COLO829 (cell line): Measurements from ENCODE around the gene SEMA4D.

Source experiments
- DNase-seq: peaks from one replicate; pipeline ENCODE4 v3.0.0; 2012; ENCODE audit warnings: low spot score

The SEMA4D gene

DNA sequence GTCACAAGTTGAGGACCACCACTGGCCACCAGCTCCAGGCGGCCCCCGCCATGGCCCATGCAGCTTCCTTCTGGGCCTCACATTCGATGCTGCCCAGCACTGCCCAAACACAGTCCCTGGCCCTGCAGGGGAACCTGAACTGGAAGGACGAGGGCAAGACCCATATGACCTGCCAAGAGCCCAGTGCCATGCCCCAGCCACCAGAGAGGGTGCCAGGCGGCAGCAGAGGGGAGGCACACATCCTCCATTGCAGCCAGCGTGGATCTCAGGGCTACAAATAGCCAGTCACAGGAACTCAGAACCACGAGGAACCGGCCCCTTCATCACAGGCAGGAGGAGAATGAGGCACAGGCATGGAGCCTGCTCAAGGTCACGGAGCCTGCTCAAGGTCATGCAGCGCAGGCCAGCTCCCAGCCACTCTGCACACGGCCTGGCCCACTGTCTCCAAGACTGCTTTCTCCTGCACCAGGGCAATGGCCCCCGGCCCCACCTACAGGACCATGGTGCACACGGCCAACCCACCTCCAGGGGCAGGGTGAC lies 69.6 kb downstream of the SEMA4D start:
- no peak for DNase-seq

DNA sequence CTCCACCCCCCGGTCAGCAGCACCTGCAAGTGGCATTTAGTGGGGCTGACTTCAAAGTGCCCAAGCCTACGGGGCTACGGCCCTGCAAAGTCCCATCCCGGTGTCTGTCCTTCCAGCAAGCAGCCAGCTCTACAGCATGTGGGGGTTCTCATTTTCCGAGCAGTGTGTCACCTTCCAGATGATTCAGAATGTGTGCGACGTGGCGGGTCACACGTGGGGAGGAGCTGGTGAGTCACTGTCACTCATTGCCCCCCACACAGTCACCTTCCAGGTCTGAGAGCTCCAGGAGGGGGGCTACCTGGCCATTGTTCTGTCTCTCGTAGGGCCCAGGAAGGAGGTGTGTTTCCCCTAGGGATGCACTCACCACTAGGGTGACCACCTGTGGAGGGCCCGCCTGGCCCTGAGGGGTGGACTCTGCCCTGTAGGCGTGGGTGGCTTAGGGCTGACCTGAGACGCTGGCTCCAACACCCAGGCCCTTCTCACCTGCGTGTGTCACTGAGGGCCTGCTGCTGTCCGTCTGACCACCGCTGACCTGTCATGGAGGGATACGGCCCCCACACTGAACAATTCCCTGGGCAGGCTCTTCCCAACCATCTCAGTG lies 70.2 kb downstream of the SEMA4D start:
- no peak for DNase-seq

DNA sequence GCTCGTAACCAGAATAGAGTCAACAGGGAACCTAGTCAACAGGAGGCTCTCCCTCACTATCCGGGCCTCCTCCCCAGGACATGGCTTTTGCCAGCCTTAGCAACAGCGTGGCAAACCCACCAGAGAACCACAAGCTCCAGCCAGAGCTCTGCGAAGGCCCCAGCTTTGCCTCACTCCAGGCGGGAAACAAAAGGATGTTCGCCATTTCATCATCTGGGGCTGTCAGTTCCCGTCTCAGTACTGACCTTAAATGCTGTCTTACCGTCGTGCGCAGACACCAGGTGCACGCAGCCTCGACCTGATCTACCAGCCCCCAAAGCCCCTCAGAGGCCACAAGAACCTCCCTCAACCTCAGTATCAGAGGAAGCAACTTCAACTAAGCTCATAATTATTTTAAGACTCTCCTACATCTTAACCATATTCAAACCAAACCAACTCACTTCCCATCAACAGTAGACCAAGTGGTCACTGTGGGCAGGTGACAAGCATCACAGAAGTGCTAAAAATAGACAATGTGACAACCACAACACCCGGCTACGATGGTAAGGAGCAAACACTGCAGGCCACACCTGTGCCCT lies 71.4 kb downstream of the SEMA4D start:
- no peak for DNase-seq

DNA sequence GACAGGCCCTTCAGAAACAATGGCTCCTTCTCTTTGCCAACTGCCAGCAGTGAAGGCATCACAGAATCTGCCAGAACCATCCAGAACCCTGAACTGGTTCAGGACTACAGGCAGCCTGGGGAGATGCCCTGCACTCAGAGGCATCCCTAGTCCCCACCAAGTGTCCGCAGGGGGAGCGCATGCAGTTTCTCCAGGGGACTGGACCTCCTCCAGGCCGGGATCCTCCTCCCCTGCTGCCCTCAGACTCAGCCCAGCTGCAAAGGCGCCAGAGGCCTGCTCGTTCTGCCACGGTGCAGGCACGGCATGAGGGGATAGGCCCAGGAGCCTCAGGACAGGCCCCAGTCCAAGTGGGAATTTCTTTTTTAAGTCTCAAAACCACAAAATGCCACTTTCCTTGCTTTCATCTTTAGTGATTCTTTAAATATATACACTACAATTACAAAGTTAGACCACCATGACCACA lies 72.0 kb downstream of the SEMA4D start:
- DNase-seq, result no peak

DNA sequence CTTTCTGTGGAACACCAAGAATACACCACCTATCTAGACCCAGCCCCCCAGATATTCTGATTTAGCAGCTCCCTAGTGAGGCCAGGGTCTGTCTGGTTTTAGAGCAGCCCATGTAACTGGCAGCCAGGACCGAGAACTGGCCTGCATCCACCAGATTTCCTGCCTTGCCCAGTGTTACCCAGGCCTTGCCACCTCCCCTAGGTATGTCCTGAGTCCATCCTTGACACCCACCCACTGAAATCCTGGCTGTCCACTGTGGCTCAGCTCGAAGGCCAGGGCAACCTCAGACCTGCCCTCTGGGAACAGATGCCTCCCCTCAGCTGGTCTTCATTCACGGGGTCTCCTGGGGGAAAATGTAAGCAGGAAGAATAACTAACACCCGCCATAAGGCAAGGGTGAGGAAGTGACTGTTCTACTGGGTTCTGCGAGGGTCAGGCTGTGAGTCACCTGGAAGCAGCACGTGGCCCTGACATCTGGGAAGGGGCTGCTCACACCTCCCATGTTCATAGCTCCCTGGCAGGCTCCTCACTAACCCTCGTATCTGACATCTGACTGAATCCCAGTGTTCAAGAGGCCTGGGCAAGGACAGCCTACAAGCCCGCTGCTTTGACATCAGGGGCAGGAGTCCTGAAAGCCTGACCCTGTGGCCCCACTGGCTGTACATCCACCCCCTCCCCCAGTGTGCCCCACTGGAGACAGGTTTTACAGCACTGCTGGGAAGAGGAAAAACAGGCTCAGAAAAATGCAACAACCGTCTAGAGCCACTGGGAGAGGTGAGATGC lies 72.7 kb downstream of the SEMA4D start:
- DNase-seq, result no peak

DNA sequence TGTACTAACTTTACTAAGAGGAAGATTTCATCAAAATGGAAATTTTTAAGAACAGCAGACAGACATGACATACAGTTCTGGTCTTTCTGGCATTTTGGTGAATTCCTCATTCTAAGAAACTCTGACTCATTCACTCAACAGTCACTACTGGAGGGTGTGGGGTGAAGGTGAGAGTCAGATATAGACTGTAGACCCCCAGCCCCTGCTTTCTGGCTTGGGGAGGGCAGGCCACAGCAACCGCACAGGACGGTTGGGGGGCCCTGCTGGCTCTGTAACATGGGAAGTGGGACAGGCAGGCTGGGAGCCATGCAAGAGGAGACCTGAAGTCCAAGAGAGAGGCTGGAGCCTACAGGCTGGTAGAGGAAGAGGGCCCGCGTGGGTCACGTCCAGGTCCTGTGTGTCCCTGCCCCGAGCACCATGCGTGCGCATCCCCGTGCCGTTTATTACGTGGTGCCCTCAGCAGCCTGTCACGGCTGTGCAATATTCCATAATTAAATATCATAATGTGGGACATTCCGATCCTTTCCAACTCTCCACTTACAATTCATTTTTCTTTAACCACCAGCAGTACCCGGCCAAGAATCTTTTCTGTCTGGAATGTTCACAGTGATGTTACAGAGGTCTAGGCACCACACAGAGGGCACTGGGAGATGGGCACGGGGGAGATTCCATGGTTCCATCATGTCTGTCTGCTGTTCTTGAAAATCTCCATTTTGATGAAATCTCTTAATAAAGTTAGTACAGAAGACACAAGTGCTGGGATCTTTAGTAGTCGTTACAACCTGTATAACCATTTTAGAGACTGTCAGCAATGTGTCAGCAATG lies 75.5 kb downstream of the SEMA4D start:
- no peak for DNase-seq

DNA sequence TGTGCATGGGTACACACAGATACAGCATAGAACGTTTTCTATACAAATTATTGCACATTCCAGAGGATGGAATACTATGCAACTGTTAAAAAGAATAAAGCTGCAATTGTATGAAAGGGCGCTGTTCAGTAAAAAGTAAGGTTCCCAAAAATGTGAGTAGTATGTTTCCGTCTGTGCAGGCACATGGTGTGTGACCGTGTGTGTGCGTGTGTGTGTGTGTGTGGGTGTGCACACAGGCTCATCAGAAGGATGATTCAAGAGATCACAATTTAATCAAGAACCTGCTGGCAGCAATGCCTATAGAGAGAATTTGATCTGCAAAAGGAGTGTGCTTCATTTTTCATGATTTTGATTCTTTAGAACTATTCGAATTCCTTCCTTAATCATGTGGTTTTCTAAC lies 76.3 kb downstream of the SEMA4D start:
- DNase-seq, result no peak

- DNase-seq, result no peak
Measured at GRCh38 chr9:89420397-89421178, 77.3 kb downstream of the SEMA4D start.

- DNase-seq, result no peak
Measured at GRCh38 chr9:89419978-89420394, 77.9 kb downstream of the SEMA4D start.

- no peak for DNase-seq
Measured at GRCh38 chr9:89418882-89419640, 78.9 kb downstream of the SEMA4D start.

DNA sequence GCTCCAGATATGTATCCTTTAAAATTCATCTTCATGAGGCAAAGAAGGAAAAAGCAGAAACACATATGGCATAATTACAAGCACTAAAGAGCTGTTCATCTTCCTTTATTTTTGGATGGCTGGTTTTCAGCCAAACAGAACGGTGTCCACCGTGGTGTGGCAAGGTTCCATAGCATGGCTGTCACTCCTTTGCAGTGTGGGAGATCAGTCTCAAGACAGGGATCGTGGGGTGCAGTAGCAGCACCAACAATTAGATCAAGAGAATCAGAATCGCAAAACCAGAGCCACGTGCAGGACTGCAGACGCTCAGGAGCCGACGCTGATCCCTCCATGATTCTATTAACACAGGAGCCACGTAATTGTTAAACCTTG lies 79.5 kb downstream of the SEMA4D start:
- no peak for DNase-seq

DNA sequence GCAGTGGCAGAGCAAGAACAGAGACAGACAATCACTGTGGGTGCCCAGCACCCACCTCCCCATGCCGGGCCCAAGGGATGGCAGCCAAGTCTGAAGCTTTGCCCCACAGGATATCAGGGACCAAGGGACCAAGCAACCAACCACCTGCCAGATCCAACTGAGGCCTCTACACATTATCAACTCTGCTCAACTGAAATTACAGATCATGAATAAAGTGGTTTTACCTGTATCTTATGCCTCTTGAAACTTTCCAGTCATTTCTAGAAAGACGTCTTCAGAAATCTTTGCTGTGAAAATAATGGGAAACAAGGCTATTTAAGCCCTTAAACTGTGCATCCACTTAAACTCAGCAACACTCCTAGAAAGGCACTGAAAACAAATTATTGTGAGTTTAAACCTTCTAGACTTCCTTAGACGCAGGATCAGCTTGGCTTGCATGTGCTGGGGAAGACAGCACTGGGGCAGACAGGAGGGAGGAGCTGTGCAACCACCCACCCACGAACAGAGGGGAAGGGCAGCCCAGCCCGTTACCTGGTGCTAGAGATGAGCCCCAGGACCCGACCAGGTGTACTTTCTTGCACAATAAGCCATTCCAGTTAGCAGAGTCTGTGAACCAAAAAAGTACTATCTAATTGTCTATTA lies 80.0 kb downstream of the SEMA4D start:
- DNase-seq, result no peak

GRCh38 chr9:89414670-89415324 lies 83.1 kb downstream of the SEMA4D start:
- no peak for DNase-seq

- DNase-seq, result no peak
Measured at GRCh38 chr9:89413963-89414638, 83.8 kb downstream of the SEMA4D start.

GRCh38 chr9:89412951-89413350 lies 85.0 kb downstream of the SEMA4D start:
- no peak for DNase-seq

GRCh38 chr9:89412541-89412940 lies 85.4 kb downstream of the SEMA4D start:
- no peak for DNase-seq

GRCh38 chr9:89411759-89412158 lies 86.2 kb downstream of the SEMA4D start:
- no peak for DNase-seq

DNA sequence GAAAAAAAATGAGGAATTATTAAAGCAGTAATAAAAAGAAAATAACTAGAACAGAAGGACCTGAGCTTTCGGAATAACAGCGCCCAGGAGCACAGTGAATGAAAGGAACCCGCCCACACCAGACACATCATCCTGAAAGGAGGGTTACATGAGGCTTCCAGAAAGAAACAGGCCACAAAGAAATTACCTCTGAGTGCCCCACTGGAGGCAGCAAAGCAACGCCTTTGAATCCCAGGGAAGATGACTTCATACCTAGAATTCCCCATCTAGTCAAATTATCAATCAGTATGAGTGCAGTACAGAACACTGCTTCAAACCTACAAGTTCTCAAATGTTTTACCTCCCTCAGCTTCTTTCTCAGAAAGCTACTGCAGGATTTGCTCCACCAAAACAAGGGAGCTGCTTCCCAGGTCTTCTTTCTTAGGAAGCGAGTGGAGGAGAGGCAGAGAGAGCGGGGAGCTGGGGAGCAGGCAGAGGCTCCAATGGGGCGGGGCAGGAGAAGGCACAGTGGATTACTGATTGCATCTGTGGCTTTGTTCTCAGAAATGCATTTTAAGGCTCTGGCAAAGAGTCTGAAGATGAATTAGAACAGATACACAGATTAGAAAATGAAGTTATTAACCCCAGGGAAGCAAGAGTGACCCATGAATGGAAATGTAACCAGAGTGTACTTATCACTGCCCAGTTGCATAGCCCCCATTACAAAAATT lies 87.1 kb downstream of the SEMA4D start:
- no peak for DNase-seq
